Gastroesophageal sphincter (tissue), 3 donors: Measurements from ENCODE around the gene SAMD4A.

Experiments
- EP300 ChIP-seq: sonication (generic); formaldehyde crosslinking; IDR thresholded peaks from one replicate; pipeline ENCODE4 v1.6.1; 2017; ENCODE audit warnings: antibody characterized with exemption, mild to moderate bottlenecking
- POLR2AphosphoS5 ChIP-seq: sonication (generic); formaldehyde crosslinking; IDR thresholded peaks from one replicate; pipeline ENCODE4 v1.6.1; 2017; ENCODE audit warnings: antibody characterized with exemption
- TF ChIP-seq, protein P1 (sequence below), 4 experiments: fragments of 200-600 bp in 2 of 4; fragments of 450-650 bp in 2 of 4; sonication (generic) in 1 of 4; IDR thresholded peaks; one replicate each; pipeline ENCODE4 v1.5.1; 2017 to 2019; ENCODE audit warnings: antibody characterized with exemption in 4 of 4, mild to moderate bottlenecking in 2 of 4, moderate library complexity in 2 of 4

DNA sequence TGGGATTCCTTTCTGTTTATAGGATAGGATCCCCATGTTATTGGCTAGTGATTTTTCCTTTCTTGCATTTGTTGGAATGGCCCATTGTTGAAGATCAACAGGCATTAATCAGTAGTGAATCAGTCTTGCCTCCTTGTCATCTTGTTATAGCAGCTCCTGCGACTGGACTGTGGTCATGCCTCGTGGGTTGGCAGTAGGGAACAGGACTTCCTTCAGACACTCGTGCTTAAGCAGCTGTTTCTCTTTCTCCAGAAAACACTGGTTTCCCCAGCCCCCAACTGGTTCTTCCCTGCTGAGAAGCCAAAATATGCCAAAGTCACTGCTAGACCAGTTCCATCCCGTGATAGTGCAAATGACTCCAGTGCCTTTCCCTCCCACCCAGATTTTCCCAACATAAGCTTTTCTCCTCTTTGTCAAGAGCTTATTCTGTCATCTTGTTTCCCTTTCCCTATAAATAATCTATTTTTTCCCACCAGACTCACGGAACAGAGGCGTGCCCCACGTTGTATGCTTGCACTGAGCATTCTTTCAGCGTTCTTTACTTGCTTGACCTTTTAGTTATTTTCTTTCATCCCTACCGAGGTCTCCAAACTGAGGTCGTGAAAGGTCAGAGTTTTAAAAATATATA, 83.5 kb downstream of the SAMD4A start:
- TF ChIP-seq, protein P1, sequence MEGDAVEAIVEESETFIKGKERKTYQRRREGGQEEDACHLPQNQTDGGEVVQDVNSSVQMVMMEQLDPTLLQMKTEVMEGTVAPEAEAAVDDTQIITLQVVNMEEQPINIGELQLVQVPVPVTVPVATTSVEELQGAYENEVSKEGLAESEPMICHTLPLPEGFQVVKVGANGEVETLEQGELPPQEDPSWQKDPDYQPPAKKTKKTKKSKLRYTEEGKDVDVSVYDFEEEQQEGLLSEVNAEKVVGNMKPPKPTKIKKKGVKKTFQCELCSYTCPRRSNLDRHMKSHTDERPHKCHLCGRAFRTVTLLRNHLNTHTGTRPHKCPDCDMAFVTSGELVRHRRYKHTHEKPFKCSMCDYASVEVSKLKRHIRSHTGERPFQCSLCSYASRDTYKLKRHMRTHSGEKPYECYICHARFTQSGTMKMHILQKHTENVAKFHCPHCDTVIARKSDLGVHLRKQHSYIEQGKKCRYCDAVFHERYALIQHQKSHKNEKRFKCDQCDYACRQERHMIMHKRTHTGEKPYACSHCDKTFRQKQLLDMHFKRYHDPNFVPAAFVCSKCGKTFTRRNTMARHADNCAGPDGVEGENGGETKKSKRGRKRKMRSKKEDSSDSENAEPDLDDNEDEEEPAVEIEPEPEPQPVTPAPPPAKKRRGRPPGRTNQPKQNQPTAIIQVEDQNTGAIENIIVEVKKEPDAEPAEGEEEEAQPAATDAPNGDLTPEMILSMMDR (IDR thresholded peaks at IDR 0.05): no peak
- no peak for TF ChIP-seq EP300
- TF ChIP-seq POLR2AphosphoS5: peak; percentile 34
